ENCODE data around the gene SIRT4. TPM values are rescaled to one million over a fixed set of nuclear protein-coding genes. Genes with fewer than 3 reads are reported as not detected.

Gene SIRT4
- total and polyA plus RNA-seq, 10 of the 15 experiments (the other 5 are each of a cell fraction or from before 2014, with no cell fraction given), result 0.19 to 0.98 (median 0.44) TPM

GRCh38 chr12:120287491-120287890 lies 14.6 kb upstream of the SIRT4 start (continued):
- TF ChIP-seq, protein P1, sequence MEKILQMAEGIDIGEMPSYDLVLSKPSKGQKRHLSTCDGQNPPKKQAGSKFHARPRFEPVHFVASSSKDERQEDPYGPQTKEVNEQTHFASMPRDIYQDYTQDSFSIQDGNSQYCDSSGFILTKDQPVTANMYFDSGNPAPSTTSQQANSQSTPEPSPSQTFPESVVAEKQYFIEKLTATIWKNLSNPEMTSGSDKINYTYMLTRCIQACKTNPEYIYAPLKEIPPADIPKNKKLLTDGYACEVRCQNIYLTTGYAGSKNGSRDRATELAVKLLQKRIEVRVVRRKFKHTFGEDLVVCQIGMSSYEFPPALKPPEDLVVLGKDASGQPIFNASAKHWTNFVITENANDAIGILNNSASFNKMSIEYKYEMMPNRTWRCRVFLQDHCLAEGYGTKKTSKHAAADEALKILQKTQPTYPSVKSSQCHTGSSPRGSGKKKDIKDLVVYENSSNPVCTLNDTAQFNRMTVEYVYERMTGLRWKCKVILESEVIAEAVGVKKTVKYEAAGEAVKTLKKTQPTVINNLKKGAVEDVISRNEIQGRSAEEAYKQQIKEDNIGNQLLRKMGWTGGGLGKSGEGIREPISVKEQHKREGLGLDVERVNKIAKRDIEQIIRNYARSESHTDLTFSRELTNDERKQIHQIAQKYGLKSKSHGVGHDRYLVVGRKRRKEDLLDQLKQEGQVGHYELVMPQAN (conservative IDR thresholded peaks at IDR 0.05), result no peak
- TF ChIP-seq SUZ12 (IDR thresholded peaks at IDR 0.05; ENCODE audit: unreplicated experiment), result no peak

DNA sequence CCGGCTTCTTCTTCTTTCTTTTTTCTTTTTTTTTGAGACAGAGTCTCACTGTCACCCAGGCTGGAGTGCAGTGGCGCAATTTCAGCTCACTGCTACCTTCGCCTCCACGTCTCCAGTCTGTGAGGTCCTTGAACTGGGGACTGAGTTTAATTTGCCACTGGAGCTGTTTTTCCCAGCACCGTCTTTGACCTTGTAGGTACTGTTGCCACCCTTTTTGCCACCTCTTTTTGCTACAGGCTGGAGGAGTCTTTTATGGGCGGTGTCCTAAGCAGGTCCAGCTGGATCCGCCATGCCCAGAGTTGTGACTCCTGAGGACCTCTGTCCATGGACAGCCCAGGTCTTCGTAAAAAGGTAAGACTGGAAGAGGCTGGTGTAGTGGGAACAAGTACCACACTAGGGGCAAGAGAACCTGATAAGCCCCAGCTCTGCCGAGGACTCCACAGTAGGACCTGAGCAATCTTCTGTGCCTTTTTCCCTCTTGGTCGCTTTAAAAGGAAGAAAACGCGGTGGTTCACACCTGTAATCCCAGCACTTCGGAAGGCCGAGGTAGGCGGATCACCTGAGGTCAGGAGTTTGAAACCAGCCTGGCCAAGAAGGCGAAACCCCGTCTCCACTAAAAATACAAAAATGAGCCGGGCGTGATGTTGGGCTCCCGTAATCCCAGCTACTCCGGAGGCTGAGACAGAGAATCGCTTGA lies 11.4 kb upstream of the SIRT4 start:
- H3K79me2 ChIP-seq (ENCODE audit: control insufficient read depth, insufficient read depth, low read length), result no peaks in the 10 kb centered on the region
- FAIRE-seq, result no peak
- RAD21 ChIA-PET (ENCODE audit: unreplicated experiment), result interaction anchor here (0.5 to 3.5 kb wide), 9 partner anchors 12 to 359 kb away, joined by 3 to 17 read pairs (median 5); partner anchors contain the start of gene RPLP0

More for the DNA sequence above, 11.4 kb upstream of the SIRT4 start:
- SMC1A ChIA-PET (ENCODE audit: uncharacterized antibody, unreplicated experiment), result interaction anchor here (1.3 to 2.9 kb wide), 3 partner anchors 7 to 62 kb away, joined by 3 to 30 read pairs (median 3); no protein-coding TSS in a partner anchor
- no TSS peak for BruUV-seq (replicated peaks)
- POLR2A ChIA-PET, result interaction anchor here (0.6 to 2.1 kb wide), 21 partner anchors 8 to 612 kb away, joined by 3 to 12 read pairs (median 4); partner anchors contain the start of genes PXN, RAB35, RPLP0 and SIRT4
- intact Hi-C loops (cut with micrococcal nuclease; ENCODE audit: unreplicated experiment), result loop anchor here (1.0 kb wide), 1 partner anchor 62 kb away; no protein-coding TSS in a partner anchor
- H3K4me3 ChIP-seq, result no peak overlapping the region; the same call in 1 of the 2 replicates
- peak overlapping the region; percentile 67 for H3K4me2 ChIP-seq (ENCODE audit: control insufficient read depth, insufficient read depth)
- DNase-seq (ENCODE audit: low read depth, low spot score) (no peak), ATAC-seq (no peak; the same call in 1 of the 3 replicates)
- no peak overlapping the region for H2AFZ ChIP-seq (ENCODE audit: control insufficient read depth, low read depth, low read length)
- 0 out of 2 replicates have a peak overlapping the region, but pooled peaks have one; percentile 22 for H3K27ac ChIP-seq (ENCODE audit: control insufficient read depth, insufficient read depth)
- no peaks in the 10 kb centered on the region for H4K20me1 ChIP-seq (ENCODE audit: control insufficient read depth, insufficient read depth)
- no peaks in the 10 kb centered on the region for H3K27me3 ChIP-seq (replicated peaks in 1 of 2; ENCODE audit: control insufficient read depth in 2 of 2, insufficient read depth in 2 of 2, low read length in 1 of 2)
- H3K9me3 ChIP-seq (replicated peaks; ENCODE audit: control insufficient read depth, insufficient read depth, low read length), result no peaks in the 10 kb centered on the region
- H3K9ac ChIP-seq (ENCODE audit: control insufficient read depth, insufficient read depth, low read length), result peak overlapping the region; percentile 40; the same call in 1 of the 2 replicates
- no peak for TF ChIP-seq E2F4 (IDR thresholded peaks at IDR 0.05; ENCODE audit: low read depth, low read length)
- no peak for TF ChIP-seq RB1 (IDR thresholded peaks at IDR 0.05; ENCODE audit: borderline replicate concordance)
- no peak for TF ChIP-seq NR2C2 (IDR thresholded peaks at IDR 0.05; ENCODE audit: borderline replicate concordance, control insufficient read depth, insufficient read length, low read depth)
- TF ChIP-seq CREM (IDR thresholded peaks at IDR 0.05; ENCODE audit: low read depth), result no peak
- no peak for TF ChIP-seq BHLHE40 (IDR thresholded peaks at IDR 0.05; ENCODE audit: borderline replicate concordance in 1 of 2, low read depth in 2 of 2, low read length in 1 of 2)
- TF ChIP-seq, protein P2, sequence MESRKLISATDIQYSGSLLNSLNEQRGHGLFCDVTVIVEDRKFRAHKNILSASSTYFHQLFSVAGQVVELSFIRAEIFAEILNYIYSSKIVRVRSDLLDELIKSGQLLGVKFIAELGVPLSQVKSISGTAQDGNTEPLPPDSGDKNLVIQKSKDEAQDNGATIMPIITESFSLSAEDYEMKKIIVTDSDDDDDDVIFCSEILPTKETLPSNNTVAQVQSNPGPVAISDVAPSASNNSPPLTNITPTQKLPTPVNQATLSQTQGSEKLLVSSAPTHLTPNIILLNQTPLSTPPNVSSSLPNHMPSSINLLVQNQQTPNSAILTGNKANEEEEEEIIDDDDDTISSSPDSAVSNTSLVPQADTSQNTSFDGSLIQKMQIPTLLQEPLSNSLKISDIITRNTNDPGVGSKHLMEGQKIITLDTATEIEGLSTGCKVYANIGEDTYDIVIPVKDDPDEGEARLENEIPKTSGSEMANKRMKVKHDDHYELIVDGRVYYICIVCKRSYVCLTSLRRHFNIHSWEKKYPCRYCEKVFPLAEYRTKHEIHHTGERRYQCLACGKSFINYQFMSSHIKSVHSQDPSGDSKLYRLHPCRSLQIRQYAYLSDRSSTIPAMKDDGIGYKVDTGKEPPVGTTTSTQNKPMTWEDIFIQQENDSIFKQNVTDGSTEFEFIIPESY (IDR thresholded peaks at IDR 0.05), result no peak
- TF ChIP-seq ZNF274 (IDR thresholded peaks at IDR 0.05; ENCODE audit: insufficient read depth, insufficient read length), result no peak
- peaks cover 9% of the 10 kb centered on the region for H3K4me1 ChIP-seq (ENCODE audit: control insufficient read depth, insufficient read depth, low read length)
- in situ Hi-C loops (cut with MboI), result no loop called here
- 12% methylated on average over 21 of the region's 22 CpGs for WGBS (ENCODE audit: insufficient coverage, insufficient replicate concordance, low lambda C conversion rate, missing lambda C conversion rate)
- CTCF ChIA-PET, result interaction anchor here (1.2 to 3.6 kb wide), 5 partner anchors 11 to 300 kb away, joined by 3 to 48 read pairs (median 15); partner anchors contain the start of genes PXN, RPLP0 and SIRT4
- H3K36me3 ChIP-seq (ENCODE audit: control insufficient read depth in 2 of 2, insufficient read depth in 2 of 2, low read length in 1 of 2), result no peaks in the 10 kb centered on the region

Measured in GM12878 (cell line).